GM23248 (cell line): ENCODE results near the gene NUP210. TPM values are rescaled to one million over a fixed set of nuclear protein-coding genes. Genes with fewer than 3 reads are reported as not detected.

Source experiments
- DNase-seq: peaks from one replicate; pipeline ENCODE4 v3.0.0-alpha.2; 2015
- H2AFZ ChIP-seq: fragments of 200-600 bp; sonication (generic); 2 replicates; pipeline ENCODE4 v1.6.1; 2016; ENCODE audit warnings: antibody characterized with exemption
- H3F3A ChIP-seq: fragments of 200-600 bp; sonication (generic); 2 replicates; pipeline ENCODE4 v1.6.1; 2016; ENCODE audit warnings: mild to moderate bottlenecking, antibody characterized with exemption, mixed run types; ENCODE audit not compliant: insufficient read depth
- H3K27ac ChIP-seq: fragments of 200-600 bp; sonication (generic); 2 replicates; pipeline ENCODE4 v1.5.1; 2016; ENCODE audit warnings: mild to moderate bottlenecking
- H3K27me3 ChIP-seq: fragments of 200-600 bp; sonication (generic); replicated peaks from 2 replicates; pipeline ENCODE4 v1.6.1; 2016; ENCODE audit warnings: mild to moderate bottlenecking; ENCODE audit not compliant: insufficient read depth
- H3K36me3 ChIP-seq: fragments of 200-600 bp; sonication (generic); 2 replicates; pipeline ENCODE4 v1.6.1; 2016; ENCODE audit warnings: low read depth, mild to moderate bottlenecking
- H3K4me1 ChIP-seq: fragments of 200-600 bp; sonication (generic); 2 replicates; pipeline ENCODE4 v1.6.1; 2016; ENCODE audit warnings: mild to moderate bottlenecking; ENCODE audit not compliant: insufficient read depth
- H3K4me2 ChIP-seq: fragments of 200-600 bp; sonication (generic); one replicate; pipeline ENCODE4 v1.6.1; 2016; ENCODE audit warnings: mild to moderate bottlenecking; ENCODE audit not compliant: unreplicated experiment
- H3K4me3 ChIP-seq: fragments of 200-600 bp; sonication (generic); 2 replicates; pipeline ENCODE4 v1.5.1; 2016; ENCODE audit warnings: mild to moderate bottlenecking
- H3K79me2 ChIP-seq: fragments of 200-600 bp; sonication (generic); 2 replicates; pipeline ENCODE4 v1.6.1; 2016; ENCODE audit warnings: mild to moderate bottlenecking; ENCODE audit not compliant: insufficient read depth
- H3K9ac ChIP-seq: fragments of 200-600 bp; sonication (generic); 2 replicates; pipeline ENCODE4 v1.6.1; 2016; ENCODE audit warnings: mild to moderate bottlenecking
- H3K9me2 ChIP-seq: fragments of 200-600 bp; sonication (generic); 2 replicates; pipeline ENCODE4 v1.6.1; 2016; ENCODE audit warnings: mixed run types, mild to moderate bottlenecking, moderate library complexity; ENCODE audit not compliant: insufficient read depth
- H3K9me3 ChIP-seq: fragments of 200-600 bp; sonication (generic); one replicate; pipeline ENCODE4 v1.6.1; 2017; ENCODE audit warnings: low read depth
- H4K20me1 ChIP-seq: fragments of 200-600 bp; sonication (generic); 2 replicates; pipeline ENCODE4 v1.6.0; 2016; ENCODE audit not compliant: insufficient read depth
- EZH2 ChIP-seq: fragments of 200-600 bp; sonication (generic); IDR thresholded peaks from 2 replicates; pipeline ENCODE4 v1.6.1; 2018; ENCODE audit warnings: antibody characterized with exemption, mild to moderate bottlenecking; ENCODE audit not compliant: insufficient read depth, poor library complexity, severe bottlenecking
- EZH2phosphoT487 ChIP-seq: fragments of 200-600 bp; sonication (generic); IDR thresholded peaks from 2 replicates; pipeline ENCODE4 v1.6.1; 2018; ENCODE audit warnings: antibody characterized with exemption, moderate library complexity, mild to moderate bottlenecking, low read depth; ENCODE audit not compliant: insufficient read depth
- WGBS, 2 experiments: methylation state at CpG; one replicate each; pipeline ENCODE4 v1.1.6; 2015 to 2017; ENCODE audit warnings: low lambda C conversion rate in 2 of 2, low coverage in 1 of 2; ENCODE audit errors: missing lambda C conversion rate in 2 of 2; 5-methylcytosine and 5-hydroxymethylcytosine counted together
- in situ Hi-C: fragments of 300-500 bp; cut with MboI; formaldehyde crosslinking; loops from 2 replicates; pipeline ENCODE4 v1.15.0; 2020
- polyA plus RNA-seq: library from polyadenylated mRNA; unstranded; fragments of >200 nt; fragmentation: Nextera tagmentation; extraction: Ambion mirVana; gene quantifications from 2 replicates; pipeline ENCODE4 v1.2.1, GENCODE V29; 2016
- total RNA-seq: library from RNA; depleted of rRNA; stranded (reverse); fragments of >200 nt; shearing (Covaris generic); gene quantifications from 2 replicates; pipeline ENCODE4 v1.2.3, GENCODE V29; 2014

Gene NUP210
- total and polyA plus RNA-seq, 2 experiments from 2014 or later: 0.04 TPM; not detected in 1

- no peaks in the 10 kb centered on the region for H4K20me1 ChIP-seq
- no peaks in the 10 kb centered on the region for H3K9me2 ChIP-seq
- H3K9ac ChIP-seq: no peak overlapping the region
- H3K36me3 ChIP-seq: no peaks in the 10 kb centered on the region
- no peaks in the 10 kb centered on the region for H3K79me2 ChIP-seq
- in situ Hi-C loops: no loop called here
- TF ChIP-seq EZH2: no peak
- TF ChIP-seq EZH2phosphoT487: no peak
- no peak overlapping the region for H3K4me2 ChIP-seq
- H3K4me3 ChIP-seq: no peak overlapping the region
- H3K27ac ChIP-seq: no peak overlapping the region
- no peak overlapping the region for H2AFZ ChIP-seq
- 59 to 60% methylated on average over 4 of the region's 4 CpGs for WGBS, 2 experiments
- no peak for DNase-seq
- H3K27me3 ChIP-seq: peaks cover 4% of the 10 kb centered on the region; the same call in 1 of the 2 replicates
- H3K9me3 ChIP-seq: no peaks in the 10 kb centered on the region
- H3F3A ChIP-seq: no peaks in the 10 kb centered on the region
- no peaks in the 10 kb centered on the region for H3K4me1 ChIP-seq
Observed at GRCh38 chr3:13372126-13372525, 48.0 kb downstream of the NUP210 start.

GRCh38 chr3:13371100-13372075, 48.7 kb downstream of the NUP210 start:
- no peaks in the 10 kb centered on the region for H3K36me3 ChIP-seq
- H3K27me3 ChIP-seq: peaks cover 4% of the 10 kb centered on the region; the same call in 1 of the 2 replicates
- TF ChIP-seq EZH2phosphoT487: no peak
- no peak for TF ChIP-seq EZH2
- H3F3A ChIP-seq: no peaks in the 10 kb centered on the region
- no peak for DNase-seq
- H2AFZ ChIP-seq: no peak overlapping the region
- no peaks in the 10 kb centered on the region for H3K9me2 ChIP-seq
- H3K9ac ChIP-seq: no peak overlapping the region
- H3K79me2 ChIP-seq: no peaks in the 10 kb centered on the region
- no peak overlapping the region for H3K27ac ChIP-seq
- in situ Hi-C loops: no loop called here
- H4K20me1 ChIP-seq: no peaks in the 10 kb centered on the region
- H3K9me3 ChIP-seq: no peaks in the 10 kb centered on the region
- WGBS, 2 experiments: 57 to 58% methylated on average over 17 of the region's 17 CpGs
- H3K4me1 ChIP-seq: no peaks in the 10 kb centered on the region
- H3K4me2 ChIP-seq: no peak overlapping the region
- no peak overlapping the region for H3K4me3 ChIP-seq

DNA sequence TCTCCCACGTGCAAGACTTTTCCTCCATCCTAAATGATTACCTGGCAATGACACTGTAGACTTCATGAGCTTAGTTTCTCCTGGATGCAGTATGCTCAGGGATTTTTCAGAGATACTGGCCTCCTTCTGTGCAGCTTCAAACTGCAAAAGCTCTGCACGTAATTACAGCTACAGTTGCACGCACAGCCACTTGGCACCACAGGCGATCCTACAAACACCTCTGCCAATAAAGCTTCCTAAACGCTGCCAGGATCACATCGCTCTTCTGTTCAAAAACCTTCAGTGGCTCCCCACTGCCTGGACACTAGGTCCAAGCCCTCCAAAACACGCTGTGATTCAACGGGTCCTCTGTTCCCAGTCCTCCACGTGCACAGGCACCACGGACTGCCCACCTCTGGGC, 49.5 kb downstream of the NUP210 start:
- DNase-seq: no peak
- Histone ChIP-seq H3K36me3 (no peaks in the 10 kb centered on the region), H3K27ac (no peak overlapping the region), H3K79me2 (no peaks in the 10 kb centered on the region), H3F3A (no peaks in the 10 kb centered on the region), H3K27me3 (peaks cover 4% of the 10 kb centered on the region; the same call in 1 of the 2 replicates), H3K9me3 (no peaks in the 10 kb centered on the region), H4K20me1 (no peaks in the 10 kb centered on the region), H3K4me2 (no peak overlapping the region), H3K4me1 (no peaks in the 10 kb centered on the region), H2AFZ (no peak overlapping the region), H3K4me3 (no peak overlapping the region), H3K9ac (no peak overlapping the region), H3K9me2 (no peaks in the 10 kb centered on the region)
- 31 to 36% methylated on average over 10 of the region's 10 CpGs for WGBS, 2 experiments
- in situ Hi-C loops: no loop called here
- TF ChIP-seq EZH2 (no peak), EZH2phosphoT487 (no peak)

DNA sequence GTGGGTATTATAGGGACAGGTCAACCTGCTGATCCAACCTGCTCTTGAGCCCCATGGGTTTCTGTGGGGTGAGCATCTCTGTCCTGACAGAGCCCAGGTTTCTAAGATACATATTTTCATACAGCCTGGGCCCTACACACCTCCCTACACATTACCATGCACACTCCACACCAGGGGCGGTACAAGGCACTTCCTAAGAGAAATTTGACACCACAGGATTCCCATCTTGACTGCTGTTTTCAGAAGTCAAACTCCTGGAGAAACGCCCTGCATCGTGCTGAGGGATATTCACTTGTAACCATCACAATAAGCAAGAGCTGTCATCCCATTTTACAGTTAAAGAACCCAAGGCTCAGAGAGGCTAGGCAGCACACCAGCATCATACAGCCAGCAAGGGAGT, 50.1 kb downstream of the NUP210 start:
- Histone ChIP-seq H3F3A (no peaks in the 10 kb centered on the region), H3K9ac (no peak overlapping the region), H3K36me3 (no peaks in the 10 kb centered on the region), H3K79me2 (no peaks in the 10 kb centered on the region), H3K4me2 (no peak overlapping the region), H3K4me1 (no peaks in the 10 kb centered on the region), H3K27ac (no peak overlapping the region), H3K9me3 (no peaks in the 10 kb centered on the region), H4K20me1 (no peaks in the 10 kb centered on the region), H3K9me2 (no peaks in the 10 kb centered on the region), H3K27me3 (peaks cover 4% of the 10 kb centered on the region; the same call in 1 of the 2 replicates), H2AFZ (no peak overlapping the region), H3K4me3 (no peak overlapping the region)
- TF ChIP-seq EZH2 (no peak), EZH2phosphoT487 (no peak)
- 17 to 20% methylated on average over 3 of the region's 3 CpGs for WGBS, 2 experiments
- no peak for DNase-seq
- in situ Hi-C loops: no loop called here
